ENCODE data around the gene ANAPC7.

ANAPC7 gene

DNA sequence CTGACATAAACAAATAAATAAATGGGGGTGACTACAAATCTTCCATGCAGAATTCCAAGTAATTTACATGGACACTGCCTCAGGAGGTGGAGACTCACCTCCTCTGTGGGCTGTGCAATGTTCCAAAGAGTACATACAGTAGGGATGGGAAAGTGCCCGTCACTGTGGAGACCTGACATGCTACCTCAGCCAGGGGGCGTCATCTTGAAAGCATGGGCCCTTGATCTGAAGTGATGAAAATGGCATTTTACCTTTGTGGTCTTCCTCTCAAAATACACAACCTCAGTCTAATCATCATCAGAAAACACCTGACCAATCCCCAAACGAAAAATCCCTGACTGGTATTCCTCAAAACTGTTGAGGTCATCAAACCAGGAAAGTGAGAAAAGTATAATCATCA, 48.4 kb downstream of the ANAPC7 start:
- H3K27ac ChIP-seq = no peak overlapping the region
- TF ChIP-seq, protein P1, sequence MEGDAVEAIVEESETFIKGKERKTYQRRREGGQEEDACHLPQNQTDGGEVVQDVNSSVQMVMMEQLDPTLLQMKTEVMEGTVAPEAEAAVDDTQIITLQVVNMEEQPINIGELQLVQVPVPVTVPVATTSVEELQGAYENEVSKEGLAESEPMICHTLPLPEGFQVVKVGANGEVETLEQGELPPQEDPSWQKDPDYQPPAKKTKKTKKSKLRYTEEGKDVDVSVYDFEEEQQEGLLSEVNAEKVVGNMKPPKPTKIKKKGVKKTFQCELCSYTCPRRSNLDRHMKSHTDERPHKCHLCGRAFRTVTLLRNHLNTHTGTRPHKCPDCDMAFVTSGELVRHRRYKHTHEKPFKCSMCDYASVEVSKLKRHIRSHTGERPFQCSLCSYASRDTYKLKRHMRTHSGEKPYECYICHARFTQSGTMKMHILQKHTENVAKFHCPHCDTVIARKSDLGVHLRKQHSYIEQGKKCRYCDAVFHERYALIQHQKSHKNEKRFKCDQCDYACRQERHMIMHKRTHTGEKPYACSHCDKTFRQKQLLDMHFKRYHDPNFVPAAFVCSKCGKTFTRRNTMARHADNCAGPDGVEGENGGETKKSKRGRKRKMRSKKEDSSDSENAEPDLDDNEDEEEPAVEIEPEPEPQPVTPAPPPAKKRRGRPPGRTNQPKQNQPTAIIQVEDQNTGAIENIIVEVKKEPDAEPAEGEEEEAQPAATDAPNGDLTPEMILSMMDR (conservative IDR thresholded peaks at IDR 0.05) = peak; percentile 37
- TF ChIP-seq ZFX (IDR thresholded peaks at IDR 0.05) = no peak

DNA sequence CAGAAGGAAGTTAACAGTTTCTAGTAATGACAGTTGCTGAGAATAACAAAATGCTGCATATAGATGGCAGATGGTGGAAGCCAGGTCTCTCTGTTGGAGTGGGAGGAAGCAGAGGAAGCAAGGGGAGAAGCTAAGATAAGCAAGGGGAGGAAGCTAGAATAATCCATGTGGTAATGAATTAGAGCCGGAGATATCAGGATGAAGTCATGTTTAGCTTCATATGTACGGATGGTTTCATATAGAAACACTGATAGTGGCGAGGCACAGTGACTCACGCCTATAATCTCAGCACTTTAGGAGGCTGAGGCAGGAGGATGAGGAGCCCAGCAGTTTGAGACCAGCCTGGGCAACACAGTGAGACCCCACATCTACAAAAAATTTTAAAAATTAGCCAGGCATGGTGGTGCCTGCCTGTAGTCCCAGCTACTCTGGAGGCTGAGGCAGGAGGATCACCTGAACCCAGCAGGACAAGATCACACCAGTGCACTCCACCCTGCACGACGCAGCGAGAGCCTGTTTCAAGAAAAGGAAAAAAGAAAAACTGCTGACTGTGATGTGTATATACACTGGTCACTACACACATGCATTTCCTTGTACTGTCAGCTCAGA, 49.2 kb downstream of the ANAPC7 start:
- no peak overlapping the region for H3K27ac ChIP-seq
- TF ChIP-seq, protein P1 (conservative IDR thresholded peaks at IDR 0.05) = no peak
- TF ChIP-seq ZFX (IDR thresholded peaks at IDR 0.05) = no peak

DNA sequence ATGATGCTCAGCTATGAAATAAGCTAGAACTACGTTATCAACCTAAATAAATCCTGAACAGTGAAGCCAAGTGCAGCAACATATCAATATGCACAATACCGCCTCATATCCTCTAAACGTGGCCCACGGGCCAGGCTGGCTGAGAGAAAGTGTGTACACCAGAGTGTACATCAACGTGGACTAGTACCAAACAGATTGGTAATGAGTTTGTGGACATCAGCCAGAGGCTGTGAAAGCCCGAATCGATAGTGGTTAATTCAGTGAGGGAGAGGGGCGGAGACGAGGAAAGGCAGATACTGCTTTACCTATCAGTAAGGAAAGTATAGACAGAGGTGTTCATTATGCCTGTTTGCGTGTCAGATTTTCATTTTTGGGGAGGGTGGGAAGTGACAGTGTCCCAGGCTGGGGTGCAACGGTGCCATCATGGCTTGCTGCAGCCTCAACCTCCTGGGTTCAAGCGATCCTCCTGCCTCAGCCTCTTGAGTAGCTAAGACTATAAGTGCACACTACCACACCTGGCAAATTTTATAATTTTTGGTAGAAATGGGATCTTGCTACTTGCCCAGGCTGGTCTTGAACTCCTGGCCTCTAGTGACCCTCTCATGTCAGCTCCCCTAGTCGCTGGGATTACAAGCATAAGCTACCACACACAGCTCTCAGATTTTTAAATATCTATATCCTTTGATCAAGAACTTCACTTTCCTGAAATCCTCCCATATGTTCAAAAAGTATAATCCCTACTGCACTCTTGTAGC, 50.1 kb downstream of the ANAPC7 start:
- TF ChIP-seq, protein P1 (conservative IDR thresholded peaks at IDR 0.05) = no peak
- no peak for TF ChIP-seq ZFX (IDR thresholded peaks at IDR 0.05)
- no peak overlapping the region for H3K27ac ChIP-seq

DNA sequence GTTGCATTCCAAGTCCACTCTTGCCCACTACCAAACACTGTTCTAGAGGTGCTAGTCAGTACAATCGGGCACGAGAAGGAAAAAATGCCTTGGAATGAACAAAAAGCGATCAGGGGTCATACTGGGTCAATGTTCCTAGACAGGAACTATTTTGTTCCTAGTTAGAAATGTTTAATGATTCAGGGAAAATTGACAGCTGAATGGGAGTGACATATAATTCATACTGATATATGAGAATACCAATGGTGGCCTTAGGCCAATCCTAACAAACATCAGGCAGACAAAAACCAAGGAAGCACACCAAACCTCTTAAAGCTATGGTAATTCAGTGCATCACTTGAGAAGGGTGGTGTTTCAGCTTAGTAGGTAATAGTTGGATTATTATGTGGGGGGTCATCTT, 51.1 kb downstream of the ANAPC7 start:
- no peak overlapping the region for H3K27ac ChIP-seq
- no peak for TF ChIP-seq ZFX (IDR thresholded peaks at IDR 0.05)
- TF ChIP-seq, protein P1 (conservative IDR thresholded peaks at IDR 0.05) = no peak

DNA sequence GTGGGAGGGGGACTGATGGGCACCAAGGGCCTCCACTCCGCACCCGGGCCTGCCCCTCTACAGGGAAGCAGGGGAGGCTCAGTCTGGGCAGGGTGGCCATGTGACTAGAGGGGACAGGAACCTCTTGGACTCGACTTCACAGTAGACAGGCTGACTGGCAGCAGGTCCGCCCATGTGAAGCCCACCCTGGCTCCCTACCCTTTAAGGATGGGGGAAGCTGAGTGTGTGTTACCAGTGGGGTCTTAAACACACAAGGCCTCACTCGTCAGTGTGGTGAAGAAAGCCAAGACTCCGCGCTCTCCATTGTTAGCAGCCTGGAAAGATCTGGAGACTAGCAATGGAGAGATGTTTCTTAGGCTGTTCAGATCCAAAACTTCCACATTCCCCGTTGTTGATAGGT, 52.4 kb downstream of the ANAPC7 start:
- TF ChIP-seq ZFX (IDR thresholded peaks at IDR 0.05) = no peak
- TF ChIP-seq, protein P1 (conservative IDR thresholded peaks at IDR 0.05) = no peak
- H3K27ac ChIP-seq = no peak overlapping the region

DNA sequence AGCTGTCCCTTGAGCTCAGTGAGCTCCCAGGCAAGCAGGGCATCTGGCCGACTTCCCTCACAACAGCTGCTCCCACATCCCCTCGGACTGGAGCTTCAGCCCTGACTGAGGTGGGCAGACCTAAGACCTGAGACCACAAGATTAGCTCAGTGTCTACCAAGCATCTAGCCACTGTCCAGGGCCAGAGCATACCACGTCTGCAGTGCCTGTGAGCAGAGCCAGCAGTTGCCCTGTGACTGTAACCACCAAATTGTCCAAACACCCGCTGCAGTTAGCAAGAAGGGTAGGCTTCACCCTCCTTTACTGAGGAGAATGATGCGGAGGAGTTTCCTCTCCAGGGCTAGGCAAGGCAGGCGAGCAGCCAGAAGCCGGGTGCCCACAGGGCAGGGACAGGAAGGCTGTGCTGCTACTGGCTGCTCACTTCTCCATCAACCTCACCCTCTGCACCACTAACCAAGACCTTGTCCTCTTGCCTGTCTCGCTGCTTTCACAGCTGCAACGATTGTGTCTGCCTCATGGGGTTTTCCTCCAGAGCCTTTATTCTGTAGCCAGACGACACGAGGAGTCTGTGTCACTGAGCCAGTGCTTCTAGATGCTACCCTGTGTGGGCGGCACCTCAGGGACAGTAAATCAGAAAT, 53.9 kb downstream of the ANAPC7 start:
- no peak for TF ChIP-seq ZFX (IDR thresholded peaks at IDR 0.05)
- TF ChIP-seq, protein P1 (conservative IDR thresholded peaks at IDR 0.05) = no peak
- H3K27ac ChIP-seq = no peak overlapping the region

DNA sequence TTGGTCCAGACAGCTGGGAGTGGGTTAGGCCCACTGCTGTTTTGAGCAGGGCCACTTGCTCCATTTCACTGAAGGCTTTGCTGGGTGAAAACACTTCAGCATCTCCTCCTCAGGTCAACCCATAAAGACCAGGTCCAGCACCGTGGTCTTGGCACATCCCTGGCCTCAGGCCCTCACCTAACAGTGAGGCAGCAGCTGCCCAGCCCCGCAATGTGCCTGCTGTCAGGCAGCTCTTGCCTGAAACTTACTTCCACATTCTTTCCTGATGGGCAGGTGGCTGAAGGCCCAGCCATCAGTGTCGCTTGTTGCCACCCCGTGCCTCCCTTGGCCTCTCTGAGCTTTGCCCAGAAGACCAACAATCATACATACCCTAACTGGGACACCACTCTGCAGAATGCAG, 54.4 kb downstream of the ANAPC7 start:
- no peak overlapping the region for H3K27ac ChIP-seq
- TF ChIP-seq, protein P1 (conservative IDR thresholded peaks at IDR 0.05) = no peak
- TF ChIP-seq ZFX (IDR thresholded peaks at IDR 0.05) = no peak
